HG03575 (cell line): ENCODE data around the gene C12orf42.
A peak's percentile ranks its signal among the peaks of the same experiment; 100 is the strongest.

Source experiments
- ATAC-seq: cut with Tn5 transposase; IDR thresholded peaks from one replicate; pipeline ENCODE4 v1.9.1; 2021; ENCODE audit not compliant: unreplicated experiment, insufficient number of reproducible peaks, low FRiP score; ENCODE audit errors: extremely low read depth

C12orf42 gene

GRCh38 chr12:103308396-103308795 lies 187.4 kb downstream of the C12orf42 start:
- ATAC-seq: no peak

DNA sequence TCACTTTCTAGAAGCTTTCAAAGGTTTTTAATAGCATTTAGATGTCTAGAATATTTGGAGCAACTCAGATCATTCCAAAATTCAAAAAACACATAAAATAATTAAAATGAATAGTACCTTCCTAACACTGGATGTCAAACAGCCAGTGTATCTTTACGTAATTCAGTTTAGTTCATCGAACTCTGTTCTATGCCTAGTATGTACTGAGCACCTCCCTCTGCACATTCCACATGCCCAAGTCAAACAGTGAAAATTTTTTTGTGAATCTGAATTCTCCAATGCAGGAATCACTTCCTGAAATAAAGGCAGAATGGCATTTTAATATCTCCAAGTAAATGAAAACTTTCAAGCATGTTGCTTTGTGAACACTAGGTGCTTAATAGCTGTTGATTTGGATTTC lies 192.3 kb downstream of the C12orf42 start:
- ATAC-seq: no peak

GRCh38 chr12:103301642-103302591 lies 193.9 kb downstream of the C12orf42 start:
- no peak for ATAC-seq

- no peak for ATAC-seq
Observed at GRCh38 chr12:103288016-103288415, 207.8 kb downstream of the C12orf42 start.

- ATAC-seq: no peak
Observed at GRCh38 chr12:103282124-103282523, 213.6 kb downstream of the C12orf42 start.

DNA sequence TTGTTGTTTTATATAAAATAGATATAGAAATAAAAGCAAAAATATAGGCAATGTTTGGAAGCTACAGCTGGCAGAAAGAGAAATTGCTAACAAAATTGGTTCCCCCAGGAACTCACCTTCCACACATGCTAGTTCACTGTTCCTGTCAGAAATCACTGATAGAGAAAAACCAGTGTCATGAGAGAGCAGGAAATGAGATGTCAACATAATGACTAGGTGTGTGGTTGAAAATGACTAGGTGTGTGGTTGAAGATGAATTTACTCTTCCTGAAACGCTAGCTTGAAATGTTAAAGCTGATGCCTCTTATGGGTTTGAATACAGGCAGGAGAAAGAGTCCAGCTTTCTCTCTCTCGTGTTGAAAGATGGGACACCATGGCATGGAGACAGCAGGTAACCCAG lies 216.3 kb downstream of the C12orf42 start:
- peak; percentile 79 for ATAC-seq

- no peak for ATAC-seq
Observed at GRCh38 chr12:103278329-103278728, 217.4 kb downstream of the C12orf42 start.

DNA sequence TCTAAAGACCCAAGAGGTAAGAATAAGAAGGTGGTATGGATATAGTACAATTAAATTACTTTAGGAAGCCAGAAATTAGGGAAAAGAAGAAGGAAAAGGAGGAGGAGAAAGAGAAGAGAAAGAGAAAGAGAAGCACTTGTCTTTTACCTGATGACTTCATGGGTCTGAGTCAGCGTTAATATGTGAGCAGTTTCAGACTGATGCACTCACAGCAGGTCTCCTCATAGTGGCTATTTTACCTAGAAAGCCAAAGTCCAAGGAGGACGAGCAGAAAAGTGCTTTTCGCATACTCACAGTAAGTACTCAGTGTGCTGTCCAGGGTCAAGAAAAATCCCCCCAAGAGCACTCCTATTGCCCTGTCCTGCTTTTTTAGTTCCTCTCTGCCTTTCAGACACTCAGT lies 222.1 kb downstream of the C12orf42 start:
- ATAC-seq: no peak

DNA sequence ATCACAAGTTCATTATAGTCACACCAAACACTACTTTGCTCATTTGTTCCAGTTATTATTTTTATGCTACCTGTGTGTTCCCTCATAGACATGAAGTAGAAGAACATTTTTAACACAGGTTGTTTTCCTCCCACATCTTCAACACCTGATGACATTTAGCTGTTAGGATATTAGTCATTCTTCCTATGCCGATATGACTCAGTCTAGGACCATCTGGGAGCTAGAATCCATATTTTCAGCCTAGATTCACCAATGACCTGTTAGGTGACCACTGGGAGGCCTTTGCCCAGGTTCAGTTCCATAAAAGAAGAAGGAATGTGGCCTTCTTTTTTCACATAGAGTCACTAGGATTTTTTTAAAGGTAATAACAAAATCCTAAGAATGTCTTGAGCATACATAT lies 222.8 kb downstream of the C12orf42 start:
- ATAC-seq: no peak

DNA sequence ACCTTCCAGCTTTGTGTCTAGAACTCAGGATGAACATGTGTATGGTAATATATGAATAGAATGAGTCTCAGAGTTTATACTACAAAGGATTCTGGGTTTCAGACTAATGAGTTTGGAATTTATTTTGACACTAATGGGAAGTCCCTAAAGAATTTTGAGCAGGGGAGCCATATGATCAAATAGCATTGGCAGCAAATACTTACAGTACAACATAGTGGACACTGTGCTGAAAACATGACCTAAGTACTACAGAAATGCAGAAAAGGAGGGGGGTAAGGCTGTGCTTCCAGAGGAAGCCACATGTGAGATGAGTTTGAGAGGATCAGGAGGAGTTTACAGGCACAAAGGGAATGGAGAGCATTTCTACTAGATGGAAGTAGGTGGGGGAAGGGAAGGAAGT lies 225.8 kb downstream of the C12orf42 start:
- no peak for ATAC-seq

GRCh38 chr12:103268831-103269514 lies 226.8 kb downstream of the C12orf42 start:
- no peak for ATAC-seq

- no peak for ATAC-seq
Observed at GRCh38 chr12:103257763-103258162, 238.0 kb downstream of the C12orf42 start.
